Smooth muscle cell (in vitro differentiated cells): ENCODE measurements around the gene ATP7B. TPM values are rescaled to one million over a fixed set of nuclear protein-coding genes. Genes with fewer than 3 reads are reported as not detected.

Experiments used
- DNase-seq: peaks from one replicate; lab custom pipeline; 2025; ENCODE audit not compliant: unreplicated experiment; lab: John Stamatoyannopoulos, UW
- H2AFZ ChIP-seq: fragments of 200-600 bp; sonication (generic); 2 replicates; pipeline ENCODE4 v1.6.0; 2016; ENCODE audit warnings: antibody characterized with exemption, low read depth, mild to moderate bottlenecking
- H3F3A ChIP-seq: fragments of 200-600 bp; sonication (generic); 2 replicates; pipeline ENCODE4 v1.6.0; 2017; ENCODE audit warnings: antibody characterized with exemption, low read depth
- H3K27ac ChIP-seq: fragments of 200-600 bp; sonication (generic); 2 replicates; pipeline ENCODE4 v1.5.1; 2016; ENCODE audit warnings: low read depth, mild to moderate bottlenecking
- H3K27me3 ChIP-seq: fragments of 200-600 bp; sonication (generic); 2 replicates; pipeline ENCODE4 v1.6.1; 2016; ENCODE audit warnings: low read depth, mild to moderate bottlenecking
- H3K36me3 ChIP-seq: fragments of 200-600 bp; sonication (generic); 2 replicates; pipeline ENCODE4 v1.5.1; 2016; ENCODE audit warnings: low read depth
- H3K4me1 ChIP-seq: fragments of 200-600 bp; sonication (generic); 2 replicates; pipeline ENCODE4 v1.5.1; 2016; ENCODE audit warnings: low read depth
- H3K4me2 ChIP-seq: fragments of 200-600 bp; sonication (generic); 2 replicates; pipeline ENCODE4 v1.6.0; 2016; ENCODE audit warnings: mild to moderate bottlenecking
- H3K4me3 ChIP-seq: fragments of 200-600 bp; sonication (generic); 2 replicates; pipeline ENCODE4 v1.5.1; 2016; ENCODE audit warnings: mild to moderate bottlenecking
- H3K79me2 ChIP-seq: fragments of 200-600 bp; sonication (generic); 2 replicates; pipeline ENCODE4 v1.6.0; 2016; ENCODE audit warnings: low read depth, mild to moderate bottlenecking
- H3K9ac ChIP-seq: fragments of 200-600 bp; sonication (generic); 2 replicates; pipeline ENCODE4 v1.6.0; 2016; ENCODE audit warnings: low read depth
- H3K9me3 ChIP-seq: fragments of 200-600 bp; sonication (generic); replicated peaks from 2 replicates; pipeline ENCODE4 v1.5.1; 2016; ENCODE audit warnings: low read depth
- H4K20me1 ChIP-seq: fragments of 200-600 bp; sonication (generic); 2 replicates; pipeline ENCODE4 v1.6.0; 2016; ENCODE audit warnings: low read depth
- CTCF ChIP-seq: fragments of 200-600 bp; sonication (generic); IDR thresholded peaks from 2 replicates; pipeline ENCODE4 v1.5.1; 2017; ENCODE audit warnings: borderline replicate concordance, mild to moderate bottlenecking, antibody characterized with exemption; ENCODE audit not compliant: insufficient read depth, poor library complexity, severe bottlenecking
- WGBS: methylation state at CpG from one replicate; pipeline ENCODE4 v1.1.7; 2016; ENCODE audit warnings: low lambda C conversion rate; 5-methylcytosine and 5-hydroxymethylcytosine counted together
- polyA plus RNA-seq: library from polyadenylated mRNA; unstranded; fragments of >200 nt; fragmentation: Nextera tagmentation; extraction: Ambion mirVana; gene quantifications from 2 replicates; pipeline ENCODE4 v1.2.1, GENCODE V29; 2016
- total RNA-seq: library from RNA; depleted of rRNA; stranded (reverse); fragments of >200 nt; gene quantifications from 2 replicates; pipeline ENCODE4 v1.2.3, GENCODE V29; 2014

Gene ATP7B
- total and polyA plus RNA-seq, 2 experiments from 2014 or later, result 10.0 to 23.5 TPM

DNA sequence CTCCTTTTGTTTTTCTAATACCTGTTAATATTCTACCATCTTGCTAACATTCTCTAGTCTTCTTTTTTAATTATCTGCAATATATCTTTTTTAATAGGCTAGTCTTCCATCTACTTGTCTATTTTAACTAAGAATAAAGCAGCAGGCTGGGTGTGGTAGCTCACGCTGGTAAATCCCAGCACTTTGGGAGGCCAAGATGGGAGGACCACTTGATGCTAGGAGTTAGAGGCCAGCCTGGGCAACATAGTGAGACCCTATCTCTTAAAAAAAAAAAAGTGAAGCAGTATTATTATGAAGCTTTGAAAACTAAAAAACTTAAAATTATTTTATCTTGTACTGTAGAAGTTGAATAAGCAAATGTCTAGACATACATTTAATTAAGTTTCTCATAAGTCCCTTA lies 16.6 kb upstream of the ATP7B start:
- H4K20me1 ChIP-seq, result no peaks in the 10 kb centered on the region

GRCh38 chr13:52026246-52026626 lies 15.0 kb upstream of the ATP7B start:
- Histone ChIP-seq H4K20me1 (no peaks in the 10 kb centered on the region), H3K79me2 (peaks cover 22% of the 10 kb centered on the region), H3F3A (peaks cover 6% of the 10 kb centered on the region), H3K27ac (no peak overlapping the region), H3K4me2 (no peak overlapping the region), H3K4me1 (no peaks in the 10 kb centered on the region), H3K9ac (no peak overlapping the region), H3K27me3 (no peaks in the 10 kb centered on the region), H3K9me3 (peaks cover 5% of the 10 kb centered on the region), H3K36me3 (peaks cover 32% of the 10 kb centered on the region), H3K4me3 (no peak overlapping the region), H2AFZ (no peak overlapping the region)
- DNase-seq, result no peak
- TF ChIP-seq CTCF, result no peak
- WGBS, result 92% methylated on average over 3 of the region's 3 CpGs

More for the DNA sequence above, 16.6 kb upstream of the ATP7B start:
- no peaks in the 10 kb centered on the region for H3K27me3 ChIP-seq
- no peak overlapping the region for H3K4me2 ChIP-seq
- H3F3A ChIP-seq, result peaks cover 7% of the 10 kb centered on the region
- H3K27ac ChIP-seq, result no peak overlapping the region
- peaks cover 28% of the 10 kb centered on the region for H3K36me3 ChIP-seq
- no peak overlapping the region for H3K4me3 ChIP-seq
- H3K9ac ChIP-seq, result no peak overlapping the region
- no peak overlapping the region for H2AFZ ChIP-seq
- TF ChIP-seq CTCF, result no peak
- H3K79me2 ChIP-seq, result peaks cover 19% of the 10 kb centered on the region
- H3K4me1 ChIP-seq, result no peaks in the 10 kb centered on the region
- DNase-seq, result no peak
- peaks cover 5% of the 10 kb centered on the region for H3K9me3 ChIP-seq
- 84% methylated on average over 1 of the region's 1 CpG for WGBS

DNA sequence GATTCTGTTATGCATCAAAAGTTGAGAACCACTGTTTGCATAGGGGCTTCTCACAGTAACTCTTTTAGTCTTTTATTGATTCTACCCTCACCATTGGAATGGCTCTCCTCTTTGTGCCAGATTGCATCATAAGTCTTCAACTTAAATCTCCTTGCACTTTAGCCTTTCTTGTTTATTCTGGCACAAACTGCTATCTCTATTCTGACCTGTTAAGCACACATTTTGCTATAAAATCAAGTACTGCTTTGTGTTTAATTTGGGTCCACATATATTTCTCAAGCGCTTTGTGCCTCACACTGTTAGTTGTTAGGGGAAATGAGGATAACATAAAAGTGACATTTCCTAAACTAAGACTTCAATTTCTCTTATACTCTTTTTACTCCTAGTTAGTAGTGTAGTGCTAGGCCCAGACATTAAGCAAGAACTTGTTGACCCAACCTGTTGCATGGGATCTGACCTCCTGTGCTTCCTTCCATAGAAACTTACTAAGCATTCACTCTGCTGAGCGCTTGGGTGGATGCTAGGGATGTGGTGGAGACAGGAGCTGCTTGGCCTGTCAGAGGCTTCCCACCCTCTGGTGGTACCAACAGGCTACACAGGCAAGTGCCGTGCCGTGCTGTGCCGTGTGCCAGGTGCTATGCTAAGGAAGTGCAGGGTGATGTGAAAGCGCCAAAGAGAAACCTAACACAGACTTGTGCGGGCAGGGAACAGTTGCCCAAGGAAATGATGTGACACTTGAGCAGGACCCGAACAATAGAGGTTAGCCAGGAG lies 14.4 kb upstream of the ATP7B start:
- H3K79me2 ChIP-seq, result peaks cover 22% of the 10 kb centered on the region
- H3K4me2 ChIP-seq, result no peak overlapping the region
- no peak overlapping the region for H3K4me3 ChIP-seq
- H3K27me3 ChIP-seq, result no peaks in the 10 kb centered on the region
- WGBS, result 97% methylated on average over 8 of the region's 8 CpGs
- peaks cover under 1% of the 10 kb centered on the region for H3F3A ChIP-seq
- no peak overlapping the region for H3K27ac ChIP-seq
- no peaks in the 10 kb centered on the region for H3K4me1 ChIP-seq
- H4K20me1 ChIP-seq, result no peaks in the 10 kb centered on the region
- DNase-seq, result no peak
- H3K9me3 ChIP-seq, result peaks cover 5% of the 10 kb centered on the region
- no peak overlapping the region for H3K9ac ChIP-seq
- H2AFZ ChIP-seq, result no peak overlapping the region
- H3K36me3 ChIP-seq, result peaks cover 34% of the 10 kb centered on the region
- no peak for TF ChIP-seq CTCF

DNA sequence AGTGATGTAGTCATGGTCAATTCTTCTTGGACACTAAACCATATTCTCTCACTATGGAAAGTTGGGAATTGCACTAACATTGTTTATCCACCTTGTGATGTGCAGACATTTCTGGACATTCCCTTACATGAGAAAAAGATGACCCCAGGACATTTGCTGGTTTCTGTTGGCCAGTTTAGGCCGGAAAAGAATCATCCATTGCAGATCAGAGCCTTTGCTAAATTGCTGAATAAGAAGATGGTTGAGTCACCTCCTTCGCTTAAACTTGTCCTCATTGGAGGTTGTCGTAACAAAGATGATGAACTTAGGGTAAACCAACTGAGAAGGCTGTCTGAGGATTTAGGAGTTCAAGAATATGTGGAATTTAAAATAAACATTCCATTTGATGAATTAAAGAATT lies 13.2 kb upstream of the ATP7B start, which contains the start of gene UTP14C:
TSS of gene UTP14C (plus strand) at position 211 of the 400 bp plus-strand sequence. CDS start 4,114 bp downstream, outside the sequence.
- H3K9me3 ChIP-seq, result peaks cover 5% of the 10 kb centered on the region
- peaks cover 38% of the 10 kb centered on the region for H3K36me3 ChIP-seq
- H3K27me3 ChIP-seq, result no peaks in the 10 kb centered on the region
- H3K79me2 ChIP-seq, result peaks cover 25% of the 10 kb centered on the region
- DNase-seq, result no peak
- no peak within 1 kb of the TSS for H3K27ac ChIP-seq
- 97% methylated on average over 3 of the region's 3 CpGs for WGBS
- H3K4me1 ChIP-seq, result no peaks in the 10 kb centered on the region
- no peak within 1 kb of the TSS for H2AFZ ChIP-seq
- no peak for TF ChIP-seq CTCF
- H4K20me1 ChIP-seq, result no peaks in the 10 kb centered on the region
- no peak within 1 kb of the TSS for H3K4me3 ChIP-seq
- no peak within 1 kb of the TSS for H3K9ac ChIP-seq
- H3F3A ChIP-seq, result no peaks in the 10 kb centered on the region
- H3K4me2 ChIP-seq, result no peak within 1 kb of the TSS
